ENCODE measurements around the gene BPTF. TPM values are rescaled to one million over a fixed set of nuclear protein-coding genes. Genes with fewer than 3 reads are reported as not detected.

Gene BPTF
- total RNA-seq, 1 experiment from 2014 or later: 61.8 TPM

GRCh38 chr17:67829331-67829730 lies 4.0 kb downstream of the BPTF start:
- BruUV-seq (replicated peaks): no TSS peak
- CTCF ChIA-PET: no interaction called here
- POLR2A ChIA-PET (ENCODE audit: unreplicated experiment): interaction anchor here (0.6 kb wide), 1 partner anchor 47 kb away, joined by 5 read pairs; no protein-coding TSS in a partner anchor
- TF ChIP-seq EZH2 (IDR thresholded peaks at IDR 0.05; ENCODE audit: low read length, unreplicated experiment): no peak
- no peak for TF ChIP-seq EZH2phosphoT487 (IDR thresholded peaks at IDR 0.05; ENCODE audit: borderline replicate concordance, low read length)
- TF ChIP-seq, protein P1, sequence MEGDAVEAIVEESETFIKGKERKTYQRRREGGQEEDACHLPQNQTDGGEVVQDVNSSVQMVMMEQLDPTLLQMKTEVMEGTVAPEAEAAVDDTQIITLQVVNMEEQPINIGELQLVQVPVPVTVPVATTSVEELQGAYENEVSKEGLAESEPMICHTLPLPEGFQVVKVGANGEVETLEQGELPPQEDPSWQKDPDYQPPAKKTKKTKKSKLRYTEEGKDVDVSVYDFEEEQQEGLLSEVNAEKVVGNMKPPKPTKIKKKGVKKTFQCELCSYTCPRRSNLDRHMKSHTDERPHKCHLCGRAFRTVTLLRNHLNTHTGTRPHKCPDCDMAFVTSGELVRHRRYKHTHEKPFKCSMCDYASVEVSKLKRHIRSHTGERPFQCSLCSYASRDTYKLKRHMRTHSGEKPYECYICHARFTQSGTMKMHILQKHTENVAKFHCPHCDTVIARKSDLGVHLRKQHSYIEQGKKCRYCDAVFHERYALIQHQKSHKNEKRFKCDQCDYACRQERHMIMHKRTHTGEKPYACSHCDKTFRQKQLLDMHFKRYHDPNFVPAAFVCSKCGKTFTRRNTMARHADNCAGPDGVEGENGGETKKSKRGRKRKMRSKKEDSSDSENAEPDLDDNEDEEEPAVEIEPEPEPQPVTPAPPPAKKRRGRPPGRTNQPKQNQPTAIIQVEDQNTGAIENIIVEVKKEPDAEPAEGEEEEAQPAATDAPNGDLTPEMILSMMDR (conservative IDR thresholded peaks at IDR 0.05; ENCODE audit: low read depth, low read length): no peak
- peak; percentile 63 for DNase-seq
- intact Hi-C loops (cut with micrococcal nuclease): no loop called here
- Histone ChIP-seq H2AFZ (ENCODE audit: low read length) (no peak overlapping the region), H3K9me2 (replicated peaks; ENCODE audit: low read length) (no peaks in the 10 kb centered on the region), H3K4me1 (ENCODE audit: insufficient read depth, low read length) (peaks cover 26% of the 10 kb centered on the region), H3K9ac (ENCODE audit: low read length) (no peak overlapping the region), H3K9me3 (ENCODE audit: low read length) (no peaks in the 10 kb centered on the region), H4K20me1 (ENCODE audit: low read length) (peaks cover 52% of the 10 kb centered on the region), H3K4me2 (ENCODE audit: low read length) (peak overlapping the region; percentile 61), H3K36me3 (ENCODE audit: low read depth, low read length) (no peaks in the 10 kb centered on the region), H3K27me3 (ENCODE audit: low read length) (no peaks in the 10 kb centered on the region), H3K4me3 (ENCODE audit: low read length) (peak overlapping the region; percentile 37), H3K79me2 (ENCODE audit: low read length) (peaks cover 85% of the 10 kb centered on the region), H3F3A (ENCODE audit: low read length, unreplicated experiment) (no peaks in the 10 kb centered on the region), H3K27ac (ENCODE audit: low read length) (no peak overlapping the region)
- no peak for ATAC-seq

DNA sequence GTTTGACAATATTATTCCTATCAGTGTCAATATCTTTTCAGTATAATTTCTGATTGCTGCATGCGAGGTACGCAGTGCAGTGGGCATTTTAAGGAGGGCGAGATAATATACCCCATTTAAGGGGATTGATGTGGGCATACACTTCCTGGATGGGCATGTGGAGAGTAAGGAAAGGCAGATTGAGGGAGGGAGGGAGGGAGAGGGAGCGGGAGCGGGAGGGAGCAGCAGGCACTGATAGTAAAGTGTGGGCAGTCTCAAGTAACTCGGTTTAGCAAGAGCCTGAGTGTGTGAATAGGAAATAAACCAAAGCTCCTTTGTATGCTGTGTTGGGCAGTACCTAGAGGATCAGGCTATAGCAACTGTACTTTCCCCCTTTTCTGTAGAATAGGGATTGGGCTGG lies 5.1 kb downstream of the BPTF start:
- H4K20me1 ChIP-seq (ENCODE audit: low read length): peaks cover 57% of the 10 kb centered on the region

DNA sequence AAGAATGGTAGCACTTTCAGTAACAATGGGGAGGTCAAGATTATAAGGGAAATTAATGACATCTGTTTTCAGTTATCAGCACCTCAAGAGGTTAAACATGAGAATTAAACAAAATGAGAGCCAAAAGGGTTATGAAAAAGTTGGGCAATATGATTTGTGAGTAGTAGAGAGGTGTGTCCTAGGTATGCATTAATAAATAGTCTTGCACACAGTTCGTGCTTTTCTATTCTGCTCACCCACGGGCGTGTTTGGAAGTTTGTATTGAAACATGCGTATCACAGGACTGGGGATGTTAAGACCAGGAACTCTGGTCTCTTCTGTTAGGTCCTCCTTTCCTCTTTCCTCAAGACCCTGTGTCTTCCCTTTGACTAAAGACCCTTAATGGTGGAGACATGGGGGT lies 6.0 kb downstream of the BPTF start:
- POLR2A ChIA-PET (ENCODE audit: unreplicated experiment): no interaction called here
- no peaks in the 10 kb centered on the region for H3K36me3 ChIP-seq (ENCODE audit: low read depth, low read length)
- no TSS peak for BruUV-seq (replicated peaks)
- H3K27me3 ChIP-seq (ENCODE audit: low read length): no peaks in the 10 kb centered on the region
- no peak for TF ChIP-seq EZH2phosphoT487 (IDR thresholded peaks at IDR 0.05; ENCODE audit: borderline replicate concordance, low read length)
- TF ChIP-seq, protein P1 (conservative IDR thresholded peaks at IDR 0.05; ENCODE audit: low read depth, low read length): no peak
- no peak for TF ChIP-seq EZH2 (IDR thresholded peaks at IDR 0.05; ENCODE audit: low read length, unreplicated experiment)
- H3K9ac ChIP-seq (ENCODE audit: low read length): no peak overlapping the region
- H2AFZ ChIP-seq (ENCODE audit: low read length): no peak overlapping the region
- H3F3A ChIP-seq (ENCODE audit: low read length, unreplicated experiment): no peaks in the 10 kb centered on the region
- no peaks in the 10 kb centered on the region for H3K9me3 ChIP-seq (ENCODE audit: low read length)
- peaks cover 28% of the 10 kb centered on the region for H3K4me1 ChIP-seq (ENCODE audit: insufficient read depth, low read length)
- no peak overlapping the region for H3K27ac ChIP-seq (ENCODE audit: low read length)
- CTCF ChIA-PET: no interaction called here
- ATAC-seq (no peak), DNase-seq (peak; percentile 1)
- peaks cover 100% of the 10 kb centered on the region for H3K79me2 ChIP-seq (ENCODE audit: low read length)
- H3K4me3 ChIP-seq (ENCODE audit: low read length): no peak overlapping the region
- no peak overlapping the region for H3K4me2 ChIP-seq (ENCODE audit: low read length)
- no peaks in the 10 kb centered on the region for H3K9me2 ChIP-seq (replicated peaks; ENCODE audit: low read length)
- peaks cover 61% of the 10 kb centered on the region for H4K20me1 ChIP-seq (ENCODE audit: low read length)
- intact Hi-C loops (cut with micrococcal nuclease): no loop called here

More for the DNA sequence above, 5.1 kb downstream of the BPTF start:
- Histone ChIP-seq H3K79me2 (ENCODE audit: low read length) (peaks cover 96% of the 10 kb centered on the region), H3K9me2 (replicated peaks; ENCODE audit: low read length) (no peaks in the 10 kb centered on the region), H2AFZ (ENCODE audit: low read length) (no peak overlapping the region), H3K9me3 (ENCODE audit: low read length) (no peaks in the 10 kb centered on the region), H3K27ac (ENCODE audit: low read length) (no peak overlapping the region), H3K36me3 (ENCODE audit: low read depth, low read length) (no peaks in the 10 kb centered on the region), H3K9ac (ENCODE audit: low read length) (no peak overlapping the region), H3K4me2 (ENCODE audit: low read length) (peak overlapping the region; percentile 61; the same call in 1 of the 2 replicates), H3K4me3 (ENCODE audit: low read length) (no peak overlapping the region), H3F3A (ENCODE audit: low read length, unreplicated experiment) (no peaks in the 10 kb centered on the region), H3K27me3 (ENCODE audit: low read length) (no peaks in the 10 kb centered on the region), H3K4me1 (ENCODE audit: insufficient read depth, low read length) (peaks cover 23% of the 10 kb centered on the region)
- peak; percentile 0 for DNase-seq
- intact Hi-C loops (cut with micrococcal nuclease): no loop called here
- ChIA-PET POLR2A (ENCODE audit: unreplicated experiment) (no interaction called here), CTCF (no interaction called here)
- no TSS peak for BruUV-seq (replicated peaks)
- TF ChIP-seq EZH2 (IDR thresholded peaks at IDR 0.05; ENCODE audit: low read length, unreplicated experiment): no peak
- TF ChIP-seq EZH2phosphoT487 (IDR thresholded peaks at IDR 0.05; ENCODE audit: borderline replicate concordance, low read length): no peak
- TF ChIP-seq, protein P1 (conservative IDR thresholded peaks at IDR 0.05; ENCODE audit: low read depth, low read length): no peak
- ATAC-seq: no peak
